Nucleus accumbens (tissue), 56 donors: ENCODE measurements around the gene PARD3B.

Experiments used
- DNase-seq, 56 donors: peaks; one replicate each; lab custom pipeline; 2025; lab: John Stamatoyannopoulos, UW

PARD3B gene

GRCh38 chr2:204977914-204978313 lies 432.6 kb downstream of the PARD3B start:
- no peak for DNase-seq

- no peak for DNase-seq
These were observed 437.0 kb downstream of the PARD3B start for GRCh38 chr2:204982303-204982702.

- DNase-seq, result no peak
These were observed 439.2 kb downstream of the PARD3B start for GRCh38 chr2:204984518-204984917.

- no peak for DNase-seq
These were observed 441.4 kb downstream of the PARD3B start for GRCh38 chr2:204986641-204987040.

- no peak for DNase-seq
These were observed 443.6 kb downstream of the PARD3B start for GRCh38 chr2:204988836-204989235.

- DNase-seq, result no peak
These were observed 444.6 kb downstream of the PARD3B start for GRCh38 chr2:204989877-204990276.

- no peak for DNase-seq
These were observed 456.2 kb downstream of the PARD3B start for GRCh38 chr2:205001300-205001966.

GRCh38 chr2:205002390-205002789 lies 457.1 kb downstream of the PARD3B start:
- no peak for DNase-seq

GRCh38 chr2:205003288-205003687 lies 458.0 kb downstream of the PARD3B start:
- no peak for DNase-seq

- DNase-seq, result no peak
These were observed 464.9 kb downstream of the PARD3B start for GRCh38 chr2:205010196-205010595.

- DNase-seq, result no peak
These were observed 465.8 kb downstream of the PARD3B start for GRCh38 chr2:205011031-205011430.

- DNase-seq, result peak in 5 of 56 donors; percentile 1 to 19 (median 7)
These were observed 467.7 kb downstream of the PARD3B start for GRCh38 chr2:205012961-205013360.

GRCh38 chr2:205013586-205013985 lies 468.3 kb downstream of the PARD3B start:
- DNase-seq, result no peak

GRCh38 chr2:205014201-205014600 lies 468.9 kb downstream of the PARD3B start:
- no peak for DNase-seq

GRCh38 chr2:205017381-205017780 lies 472.1 kb downstream of the PARD3B start:
- DNase-seq, result peak in 10 of 56 donors; percentile 4 to 40 (median 14)

GRCh38 chr2:205017912-205018311 lies 472.6 kb downstream of the PARD3B start:
- DNase-seq, result no peak

GRCh38 chr2:205020673-205021072 lies 475.4 kb downstream of the PARD3B start:
- no peak for DNase-seq

GRCh38 chr2:205022841-205023240 lies 477.6 kb downstream of the PARD3B start:
- peak in 4 of 56 donors; percentile 1 to 19 (median 9) for DNase-seq

GRCh38 chr2:205024822-205025518 lies 479.7 kb downstream of the PARD3B start:
- peak in 43 of 56 donors; percentile 3 to 87 (median 25) for DNase-seq

- DNase-seq, result peak in 1 of 56 donors; percentile 24
These were observed 480.4 kb downstream of the PARD3B start for GRCh38 chr2:205025580-205026240.

GRCh38 chr2:205030695-205031094 lies 485.4 kb downstream of the PARD3B start:
- DNase-seq, result no peak
